Upper lobe of left lung (tissue), 6 donors: ENCODE results near the gene DYNLT3. TPM values are rescaled to one million over a fixed set of nuclear protein-coding genes. Genes with fewer than 3 reads are reported as not detected.

Experiments used
- ATAC-seq, 2 donors: fragments of 200-7000 bp; cut with Tn5 transposase; one replicate each; pipeline ENCODE4 v1.9.1; 2022; ENCODE audit warnings: mild to moderate bottlenecking in 2 of 2, moderate library complexity in 2 of 2; ENCODE audit not compliant: low FRiP score in 2 of 2
- DNase-seq, 2 donors: peaks; one replicate each; pipeline ENCODE4 v3.0.0-alpha.2; 2019 to 2020
- H3K27ac ChIP-seq, 4 donors: fragments of 200-600 bp; sonication (generic); one replicate each; pipeline ENCODE4 v1.5.1; 2016 to 2019
- H3K27me3 ChIP-seq, 4 donors: fragments of 200-600 bp; sonication (generic); one replicate each; pipeline ENCODE4 v1.5.1; 2017 to 2019
- H3K36me3 ChIP-seq, 4 donors: fragments of 200-600 bp; sonication (generic); one replicate each; pipeline ENCODE4 v1.5.1; 2016 to 2019
- H3K4me1 ChIP-seq, 4 donors: fragments of 200-600 bp; sonication (generic); one replicate each; pipeline ENCODE4 v1.5.1; 2018 to 2019
- H3K4me3 ChIP-seq, 4 donors: fragments of 200-600 bp; sonication (generic); one replicate each; pipeline ENCODE4 v1.5.1; 2017 to 2019; ENCODE audit warnings: mild to moderate bottlenecking in 2 of 4, moderate library complexity in 1 of 4
- H3K9me3 ChIP-seq, 4 donors: fragments of 200-600 bp; sonication (generic); one replicate each; pipeline ENCODE4 v1.5.1; 2018 to 2019
- CTCF ChIP-seq, 6 experiments: fragments of 450-650 bp in 4 of 6; fragments of 200-600 bp in 2 of 6; sonication (generic) in 2 of 6; IDR thresholded peaks; one replicate each; pipeline ENCODE4 v1.5.1; 2016 to 2019; ENCODE audit warnings: antibody characterized with exemption in 6 of 6
- EP300 ChIP-seq, 4 donors: sonication (generic); formaldehyde crosslinking; IDR thresholded peaks; one replicate each; pipeline ENCODE4 v1.5.1; 2017; ENCODE audit warnings: antibody characterized with exemption in 4 of 4, control low read depth in 2 of 4
- POLR2A ChIP-seq, 4 donors: fragments of 450-650 bp; IDR thresholded peaks; one replicate each; pipeline ENCODE4 v1.5.1; 2016 to 2017; ENCODE audit warnings: antibody characterized with exemption in 4 of 4, mild to moderate bottlenecking in 2 of 4
- POLR2AphosphoS5 ChIP-seq, 2 donors: sonication (generic); formaldehyde crosslinking; IDR thresholded peaks; one replicate each; pipeline ENCODE4 v1.5.1; 2017; ENCODE audit warnings: antibody characterized with exemption in 2 of 2
- WGBS, 2 donors: methylation state at CpG; one replicate each; pipeline ENCODE4 v1.1.5; 2017 to 2018; 5-methylcytosine and 5-hydroxymethylcytosine counted together
- total RNA-seq, 6 donors: library from RNA; depleted of rRNA in 4 of 6; stranded (reverse); fragments of >200 nt in 4 of 6; gene quantifications; one replicate each; pipeline versions ENCODE4 v1.1.0 to v1.2.1, GENCODE V29; 2016 to 2021
- donor health status: DM: no; HTN: no; CAD: no; lungs with moderate emphysema.
- donor health status: DM: no; HTN: yes; CAD: no; lungs with severe emphysema.

DYNLT3 gene
- total RNA-seq, 6 donors from 2014 or later = 4.1 to 38.2 (median 23.5) TPM

- DNase-seq (no peak), ATAC-seq (no peak)
- no peak overlapping the region for H3K27ac ChIP-seq
- H3K4me3 ChIP-seq = no peak overlapping the region
- no peaks in the 10 kb centered on the region for H3K4me1 ChIP-seq
- no peaks in the 10 kb centered on the region for H3K27me3 ChIP-seq
- 60 to 61% methylated on average over 3 of the region's 3 CpGs for WGBS, 2 donors
- no peaks in the 10 kb centered on the region for H3K36me3 ChIP-seq
- H3K9me3 ChIP-seq = no peaks in the 10 kb centered on the region
- no peak for TF ChIP-seq CTCF (IDR thresholded peaks at IDR 0.05)
- TF ChIP-seq POLR2AphosphoS5 (IDR thresholded peaks at IDR 0.05) = no peak
- no peak for TF ChIP-seq EP300 (IDR thresholded peaks at IDR 0.05)
- TF ChIP-seq POLR2A (IDR thresholded peaks at IDR 0.05) = no peak
Observed at GRCh38 chrX:37854148-37854547, 6.8 kb upstream of the DYNLT3 start.

- Histone ChIP-seq H3K36me3 (no peaks in the 10 kb centered on the region), H3K27me3 (peaks cover 0 to 5% (median 0%) of the 10 kb centered on the region in 4 donors), H3K27ac (peak overlapping the region; percentile 81 to 93 (median 88)), H3K4me3 (peak overlapping the region in 3 of 4 donors; percentile 69 to 85 (median 79)), H3K4me1 (no peaks in the 10 kb centered on the region), H3K9me3 (no peaks in the 10 kb centered on the region)
- TF ChIP-seq CTCF (IDR thresholded peaks at IDR 0.05) = no peak
- TF ChIP-seq POLR2A (IDR thresholded peaks at IDR 0.05) = peak in 1 of 4 donors; percentile 3
- TF ChIP-seq EP300 (IDR thresholded peaks at IDR 0.05) = no peak
- no peak for TF ChIP-seq POLR2AphosphoS5 (IDR thresholded peaks at IDR 0.05)
- 33 to 34% methylated on average over 2 to 5 of the region's 5 CpGs for WGBS, 2 donors
- ATAC-seq (no peak), DNase-seq (no peak)
Observed at GRCh38 chrX:37847733-37848197, 394 bp upstream of the DYNLT3 start.

- Histone ChIP-seq H3K4me1 (no peaks in the 10 kb centered on the region), H3K4me3 (peak overlapping the region; percentile 52 to 85 (median 74)), H3K27me3 (peaks cover 0 to 5% (median 0%) of the 10 kb centered on the region in 4 donors), H3K36me3 (no peaks in the 10 kb centered on the region), H3K9me3 (no peaks in the 10 kb centered on the region), H3K27ac (peak overlapping the region; percentile 81 to 93 (median 88))
- DNase-seq (no peak), ATAC-seq (no peak)
- no peak for TF ChIP-seq EP300 (IDR thresholded peaks at IDR 0.05)
- TF ChIP-seq POLR2A (IDR thresholded peaks at IDR 0.05) = no peak
- TF ChIP-seq CTCF (IDR thresholded peaks at IDR 0.05) = no peak
- no peak for TF ChIP-seq POLR2AphosphoS5 (IDR thresholded peaks at IDR 0.05)
- WGBS, 2 donors = 19 to 27% methylated on average over 1 of the region's 1 CpG
Observed at GRCh38 chrX:37846558-37846933, 825 bp downstream of the DYNLT3 start.

GRCh38 chrX:37846141-37846540 is 1.2 kb downstream of the DYNLT3 start:
- DNase-seq (no peak), ATAC-seq (no peak)
- Histone ChIP-seq H3K36me3 (no peaks in the 10 kb centered on the region), H3K4me3 (peak overlapping the region in 2 of 4 donors; percentile 79 to 85), H3K4me1 (no peaks in the 10 kb centered on the region), H3K27ac (no peak overlapping the region), H3K27me3 (peaks cover 0 to 5% (median 0%) of the 10 kb centered on the region in 4 donors), H3K9me3 (no peaks in the 10 kb centered on the region)
- TF ChIP-seq CTCF (IDR thresholded peaks at IDR 0.05) = no peak
- no peak for TF ChIP-seq POLR2AphosphoS5 (IDR thresholded peaks at IDR 0.05)
- TF ChIP-seq POLR2A (IDR thresholded peaks at IDR 0.05) = no peak
- TF ChIP-seq EP300 (IDR thresholded peaks at IDR 0.05) = no peak
- 79 to 81% methylated on average over 3 of the region's 3 CpGs for WGBS, 2 donors

- no peak for ATAC-seq
- no peak for DNase-seq
- Histone ChIP-seq H3K36me3 (no peaks in the 10 kb centered on the region), H3K4me1 (no peaks in the 10 kb centered on the region), H3K4me3 (no peak overlapping the region), H3K9me3 (no peaks in the 10 kb centered on the region), H3K27me3 (peaks cover 0 to 5% (median 0%) of the 10 kb centered on the region in 4 donors), H3K27ac (no peak overlapping the region)
- TF ChIP-seq EP300 (IDR thresholded peaks at IDR 0.05) (no peak), CTCF (IDR thresholded peaks at IDR 0.05) (no peak), POLR2A (IDR thresholded peaks at IDR 0.05) (no peak), POLR2AphosphoS5 (IDR thresholded peaks at IDR 0.05) (no peak)
Observed at GRCh38 chrX:37844622-37845021, 2.7 kb downstream of the DYNLT3 start.
